K562 (cell line): ENCODE results near the gene RPS8. TPM values are rescaled to one million over a fixed set of nuclear protein-coding genes. Genes with fewer than 3 reads are reported as not detected.

Experiments
- ARID1B ChIP-seq: fragments of 450-650 bp; IDR thresholded peaks from 2 replicates; pipeline ENCODE4 v1.6.1; 2016; ENCODE audit warnings: antibody characterized with exemption, mild to moderate bottlenecking, inconsistent platforms
- ASH1L ChIP-seq: fragments of 450-650 bp; IDR thresholded peaks from 2 replicates; pipeline ENCODE4 v1.6.1; 2018; ENCODE audit warnings: borderline replicate concordance, mild to moderate bottlenecking, low read depth; ENCODE audit not compliant: partially characterized antibody
- BDP1 ChIP-seq: IDR thresholded peaks from 3 replicates; pipeline ENCODE4 v1.6.1; 2011; ENCODE audit not compliant: insufficient read length, insufficient read depth
- FOXJ3 ChIP-seq: sonication (generic); formaldehyde crosslinking; IDR thresholded peaks from 2 replicates; pipeline ENCODE4 v1.4.0; 2020; ENCODE audit warnings: mild to moderate bottlenecking, missing genetic modification reagents
- FOXM1 ChIP-seq, 2 experiments: fragments of 450-650 bp in 1 of 2; sonication (generic) in 1 of 2; formaldehyde crosslinking in 1 of 2; IDR thresholded peaks; 2 replicates each; pipeline versions ENCODE4 v1.6.1 to v1.9.0; 2017 to 2022; ENCODE audit warnings: low read depth in 2 of 2, mild to moderate bottlenecking in 2 of 2, missing genetic modification reagents in 1 of 2, moderate library complexity in 1 of 2
- KDM2B ChIP-seq: fragments of 250-450 bp; sonication (Bioruptor Pico); IDR thresholded peaks from 2 replicates; pipeline ENCODE4 v1.8.0; 2021; ENCODE audit warnings: mild to moderate bottlenecking, moderate library complexity
- LEF1 ChIP-seq: fragments of 450-650 bp; IDR thresholded peaks from 2 replicates; pipeline ENCODE4 v1.6.1; 2016; ENCODE audit warnings: mild to moderate bottlenecking
- NFYB ChIP-seq: IDR thresholded peaks from 2 replicates; pipeline ENCODE4 v1.6.1; 2011; ENCODE audit warnings: mild to moderate bottlenecking, moderate library complexity; ENCODE audit not compliant: insufficient read length; ENCODE audit errors: extremely low read depth
- NR3C1 ChIP-seq: sonication (generic); formaldehyde crosslinking; IDR thresholded peaks from 2 replicates; pipeline ENCODE4 v1.8.1; 2022; ENCODE audit warnings: missing genetic modification reagents
- PHTF2 ChIP-seq: fragments of 250-450 bp; sonication (Bioruptor Pico); IDR thresholded peaks from 2 replicates; pipeline ENCODE4 v1.5.0; 2021; ENCODE audit warnings: mild to moderate bottlenecking
- PURB ChIP-seq: sonication (generic); formaldehyde crosslinking; IDR thresholded peaks from 2 replicates; pipeline ENCODE4 v1.9.0; 2021; ENCODE audit warnings: low read depth, mild to moderate bottlenecking, missing genetic modification reagents
- RAD21 ChIP-seq, 2 experiments: fragments of 250-450 bp in 1 of 2; fragments of 450-650 bp in 1 of 2; sonication (Bioruptor Pico) in 1 of 2; formaldehyde crosslinking in 1 of 2; IDR thresholded peaks in 1 of 2; conservative IDR thresholded peaks in 1 of 2; 2 replicates each; pipeline versions ENCODE4 v1.4.0 to v1.8.0; 2020 to 2022; ENCODE audit warnings: mild to moderate bottlenecking in 2 of 2, moderate library complexity in 1 of 2
- SMARCB1 ChIP-seq: IDR thresholded peaks from 2 replicates; pipeline ENCODE4 v1.6.1; 2011; ENCODE audit warnings: improper control_type of control experiment, low read depth; ENCODE audit not compliant: insufficient read length
- ZFP1 ChIP-seq: fragments of 450-650 bp; formaldehyde crosslinking; IDR thresholded peaks from 2 replicates; pipeline ENCODE4 v1.4.0; 2020; ENCODE audit warnings: mild to moderate bottlenecking, mixed read lengths
- ZNF197 ChIP-seq: fragments of 200-800 bp; sonication (Bioruptor generic); IDR thresholded peaks from 2 replicates; pipeline ENCODE4 v1.6.1; 2016; ENCODE audit warnings: low read depth, missing genetic modification characterization, missing compliant biosample characterization
- ZNF431 ChIP-seq: sonication (generic); formaldehyde crosslinking; IDR thresholded peaks from 2 replicates; pipeline ENCODE4 v1.8.0; 2022; ENCODE audit warnings: mild to moderate bottlenecking, missing genetic modification reagents
- ZNF695 ChIP-seq: fragments of 450-650 bp; formaldehyde crosslinking; IDR thresholded peaks from 2 replicates; pipeline ENCODE4 v1.4.0; 2020; ENCODE audit warnings: mild to moderate bottlenecking, moderate library complexity
- ZNF764 ChIP-seq: fragments of 250-450 bp; sonication (Bioruptor Pico); IDR thresholded peaks from 2 replicates; pipeline ENCODE4 v1.4.0; 2020; ENCODE audit warnings: low read depth, mild to moderate bottlenecking, moderate library complexity
- polyA plus RNA-seq, 8 experiments: library from polyadenylated mRNA; depleted of rRNA in 4 of 8; stranded (reverse) in 5 of 8; unstranded in 3 of 8; fragments of >200 nt; fragmentation: Nextera tagmentation in 2 of 8; fragmentation: Illumina TruSeq in 1 of 8; extraction: Ambion mirVana in 2 of 8; extraction: Trizol in 1 of 8; gene quantifications; 2 replicates each; pipeline versions ENCODE4 v1.2.1 to v1.2.3, GENCODE V29; 2011 to 2014; ENCODE audit warnings: inconsistent platforms in 1 of 8, missing spikeins in 1 of 8
- total RNA-seq, 7 experiments: library from RNA; depleted of rRNA in 6 of 7; stranded (reverse); fragments of >200 nt in 6 of 7; fragmentation: Illumina TruSeq in 2 of 7; extraction: Trizol in 2 of 7; gene quantifications; 2 replicates each; pipeline versions ENCODE4 v1.2.1 to v1.2.3, GENCODE V29; 2011 to 2021; ENCODE audit warnings: low replicate concordance in 1 of 7
- TF ChIP-seq, protein P1 (sequence below): fragments of 250-450 bp; sonication (Bioruptor Pico); IDR thresholded peaks from 2 replicates; pipeline ENCODE4 v1.4.0; 2020; ENCODE audit warnings: mild to moderate bottlenecking, moderate library complexity
- TF ChIP-seq, protein P2 (sequence below): fragments of 450-650 bp; IDR thresholded peaks from 2 replicates; pipeline ENCODE4 v1.6.1; 2014; ENCODE audit warnings: low read depth, mild to moderate bottlenecking, moderate library complexity, borderline replicate concordance
- TF ChIP-seq, protein P3 (sequence below): fragments of 450-650 bp; formaldehyde crosslinking; IDR thresholded peaks from 2 replicates; pipeline ENCODE4 v1.4.0; 2022; ENCODE audit warnings: missing genetic modification characterization

The RPS8 gene
- total and polyA plus RNA-seq, 9 of the 15 experiments (the other 6 are each of a cell fraction or from before 2014, with no cell fraction given), result 2,431 to 4,168 (median 3,109) TPM

DNA sequence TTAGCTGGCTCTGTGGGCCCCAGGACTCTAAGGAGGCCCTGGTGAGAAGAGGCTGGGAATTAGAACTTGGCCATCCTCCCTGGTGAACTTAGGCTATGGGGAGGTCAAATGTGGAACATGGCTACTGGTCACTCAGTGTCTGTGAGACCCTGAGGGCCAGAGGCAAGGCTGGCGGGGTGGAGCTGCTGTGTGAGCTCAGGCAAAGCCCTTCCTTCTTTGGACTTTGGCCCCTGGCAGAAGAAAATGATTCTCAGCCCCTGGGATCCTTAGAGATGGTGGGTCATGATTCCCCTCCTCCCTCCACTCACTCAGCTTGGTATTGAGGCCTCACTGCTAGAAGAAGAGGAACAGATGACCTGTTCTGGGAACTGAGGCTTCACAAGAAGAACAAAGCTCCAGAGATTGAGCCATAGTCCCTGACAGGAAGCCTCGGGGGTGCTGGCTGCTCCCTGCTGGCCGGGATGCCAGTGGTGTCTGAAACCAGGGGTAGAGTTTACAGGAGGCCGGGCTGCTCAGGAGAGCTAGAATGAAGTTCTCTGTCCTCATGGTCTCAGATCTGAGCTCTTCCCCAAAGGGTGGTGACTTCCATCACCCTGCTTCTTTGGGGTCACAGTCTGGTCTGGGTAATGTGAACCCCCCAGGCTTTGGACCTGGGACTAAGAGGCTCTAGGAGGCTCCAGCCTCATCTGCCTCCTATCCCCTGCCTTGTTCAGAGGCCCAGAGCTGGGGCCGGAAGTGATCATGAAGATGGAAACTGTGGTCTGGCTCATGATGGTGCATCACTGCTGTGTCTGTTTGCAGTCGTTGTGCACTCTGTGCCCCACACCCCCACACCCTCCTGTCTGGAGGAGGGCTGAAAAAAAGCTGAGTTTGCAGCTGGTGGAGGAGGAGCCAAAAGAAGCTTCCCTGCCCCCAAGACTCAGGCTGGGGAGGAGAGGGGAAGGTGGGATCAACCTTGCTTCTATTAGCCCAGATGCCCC is 33.9 kb downstream of the RPS8 start (continued):
- no peak for TF ChIP-seq SMARCB1
- no peak for TF ChIP-seq ZNF764 (CRISPR knock-in tag)
- no peak for TF ChIP-seq ASH1L
- TF ChIP-seq FOXM1 (IDR thresholded peaks at IDR 0.05; ENCODE audit: low read depth), result no peak
- no peak for TF ChIP-seq FOXM1 (CRISPR knock-in tag; IDR thresholded peaks at IDR 0.05; ENCODE audit: low read depth)
- no peak; a peak in 1 of 4 replicates for TF ChIP-seq RAD21 (CRISPR knock-in tag; conservative IDR thresholded peaks at IDR 0.05 in 1 of 2, IDR thresholded peaks at IDR 0.05 in 1 of 2)
- no peak for TF ChIP-seq ARID1B
- no peak for TF ChIP-seq KDM2B (CRISPR knock-in tag)
- TF ChIP-seq, protein P1, sequence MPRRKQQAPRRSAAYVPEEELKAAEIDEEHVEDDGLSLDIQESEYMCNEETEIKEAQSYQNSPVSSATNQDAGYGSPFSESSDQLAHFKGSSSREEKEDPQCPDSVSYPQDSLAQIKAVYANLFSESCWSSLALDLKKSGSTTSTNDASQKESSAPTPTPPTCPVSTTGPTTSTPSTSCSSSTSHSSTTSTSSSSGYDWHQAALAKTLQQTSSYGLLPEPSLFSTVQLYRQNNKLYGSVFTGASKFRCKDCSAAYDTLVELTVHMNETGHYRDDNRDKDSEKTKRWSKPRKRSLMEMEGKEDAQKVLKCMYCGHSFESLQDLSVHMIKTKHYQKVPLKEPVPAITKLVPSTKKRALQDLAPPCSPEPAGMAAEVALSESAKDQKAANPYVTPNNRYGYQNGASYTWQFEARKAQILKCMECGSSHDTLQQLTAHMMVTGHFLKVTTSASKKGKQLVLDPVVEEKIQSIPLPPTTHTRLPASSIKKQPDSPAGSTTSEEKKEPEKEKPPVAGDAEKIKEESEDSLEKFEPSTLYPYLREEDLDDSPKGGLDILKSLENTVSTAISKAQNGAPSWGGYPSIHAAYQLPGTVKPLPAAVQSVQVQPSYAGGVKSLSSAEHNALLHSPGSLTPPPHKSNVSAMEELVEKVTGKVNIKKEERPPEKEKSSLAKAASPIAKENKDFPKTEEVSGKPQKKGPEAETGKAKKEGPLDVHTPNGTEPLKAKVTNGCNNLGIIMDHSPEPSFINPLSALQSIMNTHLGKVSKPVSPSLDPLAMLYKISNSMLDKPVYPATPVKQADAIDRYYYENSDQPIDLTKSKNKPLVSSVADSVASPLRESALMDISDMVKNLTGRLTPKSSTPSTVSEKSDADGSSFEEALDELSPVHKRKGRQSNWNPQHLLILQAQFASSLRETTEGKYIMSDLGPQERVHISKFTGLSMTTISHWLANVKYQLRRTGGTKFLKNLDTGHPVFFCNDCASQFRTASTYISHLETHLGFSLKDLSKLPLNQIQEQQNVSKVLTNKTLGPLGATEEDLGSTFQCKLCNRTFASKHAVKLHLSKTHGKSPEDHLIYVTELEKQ (CRISPR knock-in tag), result no peak
- TF ChIP-seq FOXJ3 (CRISPR knock-in tag), result no peak
- TF ChIP-seq NFYB, result no peak
- no peak for TF ChIP-seq ZNF197 (CRISPR knock-in tag)
- TF ChIP-seq, protein P2, sequence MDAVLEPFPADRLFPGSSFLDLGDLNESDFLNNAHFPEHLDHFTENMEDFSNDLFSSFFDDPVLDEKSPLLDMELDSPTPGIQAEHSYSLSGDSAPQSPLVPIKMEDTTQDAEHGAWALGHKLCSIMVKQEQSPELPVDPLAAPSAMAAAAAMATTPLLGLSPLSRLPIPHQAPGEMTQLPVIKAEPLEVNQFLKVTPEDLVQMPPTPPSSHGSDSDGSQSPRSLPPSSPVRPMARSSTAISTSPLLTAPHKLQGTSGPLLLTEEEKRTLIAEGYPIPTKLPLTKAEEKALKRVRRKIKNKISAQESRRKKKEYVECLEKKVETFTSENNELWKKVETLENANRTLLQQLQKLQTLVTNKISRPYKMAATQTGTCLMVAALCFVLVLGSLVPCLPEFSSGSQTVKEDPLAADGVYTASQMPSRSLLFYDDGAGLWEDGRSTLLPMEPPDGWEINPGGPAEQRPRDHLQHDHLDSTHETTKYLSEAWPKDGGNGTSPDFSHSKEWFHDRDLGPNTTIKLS, result no peak
- no peak for TF ChIP-seq ZFP1 (CRISPR knock-in tag)
- no peak for TF ChIP-seq ZNF695 (CRISPR knock-in tag)
- TF ChIP-seq ZNF431 (CRISPR knock-in tag), result no peak
- TF ChIP-seq PURB (CRISPR knock-in tag), result no peak
- TF ChIP-seq NR3C1, result no peak
- TF ChIP-seq PHTF2 (CRISPR knock-in tag), result no peak
- TF ChIP-seq, protein P3, sequence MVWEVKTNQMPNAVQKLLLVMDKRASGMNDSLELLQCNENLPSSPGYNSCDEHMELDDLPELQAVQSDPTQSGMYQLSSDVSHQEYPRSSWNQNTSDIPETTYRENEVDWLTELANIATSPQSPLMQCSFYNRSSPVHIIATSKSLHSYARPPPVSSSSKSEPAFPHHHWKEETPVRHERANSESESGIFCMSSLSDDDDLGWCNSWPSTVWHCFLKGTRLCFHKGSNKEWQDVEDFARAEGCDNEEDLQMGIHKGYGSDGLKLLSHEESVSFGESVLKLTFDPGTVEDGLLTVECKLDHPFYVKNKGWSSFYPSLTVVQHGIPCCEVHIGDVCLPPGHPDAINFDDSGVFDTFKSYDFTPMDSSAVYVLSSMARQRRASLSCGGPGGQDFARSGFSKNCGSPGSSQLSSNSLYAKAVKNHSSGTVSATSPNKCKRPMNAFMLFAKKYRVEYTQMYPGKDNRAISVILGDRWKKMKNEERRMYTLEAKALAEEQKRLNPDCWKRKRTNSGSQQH (CRISPR knock-in tag), result no peak
- no peak for TF ChIP-seq BDP1
- no peak for TF ChIP-seq LEF1
